HepG2 (cell line): ENCODE measurements around the gene SLC35B2. TPM values are rescaled to one million over a fixed set of nuclear protein-coding genes. Genes with fewer than 3 reads are reported as not detected.

Experiments
- BORCS8-MEF2B ChIP-seq: sonication (generic); formaldehyde crosslinking; IDR thresholded peaks from 2 replicates; pipeline ENCODE4 v1.8.0; 2022; ENCODE audit warnings: mild to moderate bottlenecking, missing genetic modification reagents
- EP300 ChIP-seq, 3 experiments: sonication (generic) in 1 of 3; formaldehyde crosslinking in 1 of 3; IDR thresholded peaks; 2 replicates each; pipeline versions ENCODE4 v1.5.1 to v1.6.1; 2011 to 2020; ENCODE audit warnings: low read depth in 2 of 3, low read length in 2 of 3, borderline replicate concordance in 1 of 3, improper control_type of control experiment in 1 of 3, mild to moderate bottlenecking in 1 of 3, missing genetic modification reagents in 1 of 3, moderate library complexity in 1 of 3
- LCORL ChIP-seq, 2 experiments: fragments of 450-650 bp in 1 of 2; sonication (generic) in 1 of 2; formaldehyde crosslinking in 1 of 2; IDR thresholded peaks; 2 replicates each; pipeline versions ENCODE4 v1.5.0 to v1.6.1; 2017 to 2020; ENCODE audit warnings: antibody characterized with exemption in 1 of 2, missing genetic modification reagents in 1 of 2
- REPIN1 ChIP-seq: sonication (generic); formaldehyde crosslinking; IDR thresholded peaks from 2 replicates; pipeline ENCODE4 v1.8.0; 2022; ENCODE audit warnings: missing genetic modification reagents, low read depth, mild to moderate bottlenecking, borderline replicate concordance
- YEATS4 ChIP-seq: sonication (generic); formaldehyde crosslinking; IDR thresholded peaks from 2 replicates; pipeline ENCODE4 v1.4.0; 2020; ENCODE audit warnings: missing genetic modification reagents, borderline replicate concordance
- ZNF224 ChIP-seq: sonication (generic); formaldehyde crosslinking; IDR thresholded peaks from 2 replicates; pipeline ENCODE4 v1.5.0; 2020; ENCODE audit warnings: mild to moderate bottlenecking, missing genetic modification reagents
- ZNF296 ChIP-seq: sonication (generic); formaldehyde crosslinking; conservative IDR thresholded peaks from 2 replicates; pipeline ENCODE4 v1.5.0; 2020; ENCODE audit warnings: mild to moderate bottlenecking, missing genetic modification reagents
- ZNF333 ChIP-seq: sonication (generic); formaldehyde crosslinking; IDR thresholded peaks from 2 replicates; pipeline ENCODE4 v1.4.0; 2020; ENCODE audit warnings: mild to moderate bottlenecking, missing genetic modification reagents, borderline replicate concordance
- polyA plus RNA-seq, 8 experiments: library from polyadenylated mRNA; depleted of rRNA in 3 of 8; stranded (reverse) in 7 of 8; unstranded in 1 of 8; fragments of >200 nt; fragmentation: Illumina TruSeq in 4 of 8; extraction: Trizol in 4 of 8; gene quantifications; 2 replicates each; pipeline versions ENCODE4 v1.2.1 to v1.2.3, GENCODE V29; 2011 to 2016; ENCODE audit warnings: low read depth in 4 of 8, missing spikeins in 1 of 8, mixed read lengths in 1 of 8; ENCODE audit not compliant: insufficient read depth in 1 of 8
- total RNA-seq, 5 experiments: library from RNA; depleted of rRNA; stranded (reverse); fragments of >200 nt; fragmentation: Illumina TruSeq; extraction: Trizol; gene quantifications; 2 replicates each; pipeline ENCODE4 v1.2.3, GENCODE V29; 2016; ENCODE audit warnings: low read depth in 1 of 5
- TF ChIP-seq, protein P1 (sequence below): sonication (generic); formaldehyde crosslinking; IDR thresholded peaks from 2 replicates; pipeline ENCODE4 v1.4.0; 2020; ENCODE audit warnings: missing genetic modification reagents, borderline replicate concordance
- TF ChIP-seq, protein P2 (sequence below): sonication (generic); formaldehyde crosslinking; IDR thresholded peaks from 2 replicates; pipeline ENCODE4 v1.8.0; 2022; ENCODE audit warnings: missing genetic modification reagents, mild to moderate bottlenecking, moderate library complexity, borderline replicate concordance
- TF ChIP-seq, protein P3 (sequence below): sonication (generic); formaldehyde crosslinking; IDR thresholded peaks from 2 replicates; pipeline ENCODE4 v1.5.1; 2020; ENCODE audit warnings: mild to moderate bottlenecking, missing genetic modification reagents, borderline replicate concordance
- TF ChIP-seq, protein P4 (sequence below): sonication (generic); formaldehyde crosslinking; IDR thresholded peaks from 2 replicates; pipeline ENCODE4 v1.5.0; 2020; ENCODE audit warnings: missing genetic modification reagents
- TF ChIP-seq, protein P5 (sequence below): sonication (generic); formaldehyde crosslinking; conservative IDR thresholded peaks from 2 replicates; pipeline ENCODE4 v1.4.0; 2020; ENCODE audit warnings: missing genetic modification reagents
- TF ChIP-seq, protein P6 (sequence below): sonication (generic); formaldehyde crosslinking; IDR thresholded peaks from 2 replicates; pipeline ENCODE4 v1.4.0; 2020; ENCODE audit warnings: low read depth, mild to moderate bottlenecking, missing genetic modification reagents

Gene SLC35B2
- total and polyA plus RNA-seq, 2 of the 13 experiments (the other 11 are each of a cell fraction or from before 2014, with no cell fraction given): 61.1 to 148 TPM

DNA sequence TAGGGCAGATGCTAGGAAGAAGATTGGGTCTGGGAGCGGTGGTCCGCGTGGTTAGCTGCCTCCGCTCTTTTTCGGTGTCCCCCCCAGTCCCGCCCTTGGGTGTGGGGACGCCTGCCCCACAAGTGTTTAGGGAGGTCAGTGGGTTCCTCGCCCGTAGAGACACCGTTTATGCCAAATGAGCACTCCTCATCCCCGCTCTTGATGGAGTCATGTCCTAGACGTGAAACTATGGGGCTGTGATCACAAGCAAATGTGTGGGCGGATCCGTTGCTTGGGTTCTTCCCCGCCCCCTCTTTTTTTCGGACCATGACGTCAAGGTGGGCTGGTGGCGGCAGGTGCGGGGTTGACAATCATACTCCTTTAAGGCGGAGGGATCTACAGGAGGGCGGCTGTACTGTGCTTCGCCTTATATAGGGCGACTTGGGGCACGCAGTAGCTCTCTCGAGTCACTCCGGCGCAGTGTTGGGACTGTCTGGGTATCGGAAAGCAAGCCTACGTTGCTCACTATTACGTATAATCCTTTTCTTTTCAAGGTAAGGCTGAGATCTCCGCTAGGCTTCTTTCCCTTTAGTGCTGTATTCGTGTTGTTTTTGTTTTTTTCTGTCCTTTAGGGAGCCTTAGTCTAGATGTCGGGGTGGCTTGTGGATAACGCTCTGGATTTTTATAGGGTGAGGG is 10.5 kb downstream of the SLC35B2 start, which contains the start of gene HSP90AB1 (continued):
- TF ChIP-seq, protein P1, sequence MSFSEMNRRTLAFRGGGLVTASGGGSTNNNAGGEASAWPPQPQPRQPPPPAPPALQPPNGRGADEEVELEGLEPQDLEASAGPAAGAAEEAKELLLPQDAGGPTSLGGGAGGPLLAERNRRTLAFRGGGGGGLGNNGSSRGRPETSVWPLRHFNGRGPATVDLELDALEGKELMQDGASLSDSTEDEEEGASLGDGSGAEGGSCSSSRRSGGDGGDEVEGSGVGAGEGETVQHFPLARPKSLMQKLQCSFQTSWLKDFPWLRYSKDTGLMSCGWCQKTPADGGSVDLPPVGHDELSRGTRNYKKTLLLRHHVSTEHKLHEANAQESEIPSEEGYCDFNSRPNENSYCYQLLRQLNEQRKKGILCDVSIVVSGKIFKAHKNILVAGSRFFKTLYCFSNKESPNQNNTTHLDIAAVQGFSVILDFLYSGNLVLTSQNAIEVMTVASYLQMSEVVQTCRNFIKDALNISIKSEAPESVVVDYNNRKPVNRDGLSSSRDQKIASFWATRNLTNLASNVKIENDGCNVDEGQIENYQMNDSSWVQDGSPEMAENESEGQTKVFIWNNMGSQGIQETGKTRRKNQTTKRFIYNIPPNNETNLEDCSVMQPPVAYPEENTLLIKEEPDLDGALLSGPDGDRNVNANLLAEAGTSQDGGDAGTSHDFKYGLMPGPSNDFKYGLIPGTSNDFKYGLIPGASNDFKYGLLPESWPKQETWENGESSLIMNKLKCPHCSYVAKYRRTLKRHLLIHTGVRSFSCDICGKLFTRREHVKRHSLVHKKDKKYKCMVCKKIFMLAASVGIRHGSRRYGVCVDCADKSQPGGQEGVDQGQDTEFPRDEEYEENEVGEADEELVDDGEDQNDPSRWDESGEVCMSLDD (CRISPR knock-in tag): peak; percentile 94
- TF ChIP-seq ZNF333 (no peak), LCORL (IDR thresholded peaks at IDR 0.05) (no peak), LCORL (CRISPR knock-in tag; IDR thresholded peaks at IDR 0.05) (no peak; the same call in 1 of the 2 replicates), ZNF296 (CRISPR knock-in tag) (peak; percentile 18; the same call in 1 of the 2 replicates), YEATS4 (CRISPR knock-in tag) (peak; percentile 83; the same call in 1 of the 2 replicates), ZNF224 (CRISPR knock-in tag) (no peak; the same call in 1 of the 2 replicates), EP300 (IDR thresholded peaks at IDR 0.05; ENCODE audit: low read depth in 2 of 2, low read length in 2 of 2) (peak; percentile 37 to 65; a peak in 3 of 4 replicates), EP300 (CRISPR knock-in tag; IDR thresholded peaks at IDR 0.05; ENCODE audit: borderline replicate concordance) (no peak; the same call in 1 of the 2 replicates), REPIN1 (peak; percentile 80), BORCS8-MEF2B (no peak; the same call in 1 of the 2 replicates)
- TF ChIP-seq, protein P2, sequence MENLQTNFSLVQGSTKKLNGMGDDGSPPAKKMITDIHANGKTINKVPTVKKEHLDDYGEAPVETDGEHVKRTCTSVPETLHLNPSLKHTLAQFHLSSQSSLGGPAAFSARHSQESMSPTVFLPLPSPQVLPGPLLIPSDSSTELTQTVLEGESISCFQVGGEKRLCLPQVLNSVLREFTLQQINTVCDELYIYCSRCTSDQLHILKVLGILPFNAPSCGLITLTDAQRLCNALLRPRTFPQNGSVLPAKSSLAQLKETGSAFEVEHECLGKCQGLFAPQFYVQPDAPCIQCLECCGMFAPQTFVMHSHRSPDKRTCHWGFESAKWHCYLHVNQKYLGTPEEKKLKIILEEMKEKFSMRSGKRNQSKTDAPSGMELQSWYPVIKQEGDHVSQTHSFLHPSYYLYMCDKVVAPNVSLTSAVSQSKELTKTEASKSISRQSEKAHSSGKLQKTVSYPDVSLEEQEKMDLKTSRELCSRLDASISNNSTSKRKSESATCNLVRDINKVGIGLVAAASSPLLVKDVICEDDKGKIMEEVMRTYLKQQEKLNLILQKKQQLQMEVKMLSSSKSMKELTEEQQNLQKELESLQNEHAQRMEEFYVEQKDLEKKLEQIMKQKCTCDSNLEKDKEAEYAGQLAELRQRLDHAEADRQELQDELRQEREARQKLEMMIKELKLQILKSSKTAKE (CRISPR knock-in tag): no peak
- TF ChIP-seq, protein P3, sequence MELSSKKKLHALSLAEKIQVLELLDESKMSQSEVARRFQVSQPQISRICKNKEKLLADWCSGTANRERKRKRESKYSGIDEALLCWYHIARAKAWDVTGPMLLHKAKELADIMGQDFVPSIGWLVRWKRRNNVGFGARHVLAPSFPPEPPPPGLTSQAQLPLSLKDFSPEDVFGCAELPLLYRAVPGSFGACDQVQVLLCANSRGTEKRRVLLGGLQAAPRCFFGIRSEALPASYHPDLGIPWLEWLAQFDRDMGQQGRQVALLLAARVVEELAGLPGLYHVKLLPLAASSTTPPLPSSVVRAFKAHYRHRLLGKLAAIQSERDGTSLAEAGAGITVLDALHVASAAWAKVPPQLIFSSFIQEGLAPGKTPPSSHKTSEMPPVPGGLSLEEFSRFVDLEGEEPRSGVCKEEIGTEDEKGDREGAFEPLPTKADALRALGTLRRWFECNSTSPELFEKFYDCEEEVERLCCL (CRISPR knock-in tag): no peak; the same call in 1 of the 2 replicates
- TF ChIP-seq, protein P4, sequence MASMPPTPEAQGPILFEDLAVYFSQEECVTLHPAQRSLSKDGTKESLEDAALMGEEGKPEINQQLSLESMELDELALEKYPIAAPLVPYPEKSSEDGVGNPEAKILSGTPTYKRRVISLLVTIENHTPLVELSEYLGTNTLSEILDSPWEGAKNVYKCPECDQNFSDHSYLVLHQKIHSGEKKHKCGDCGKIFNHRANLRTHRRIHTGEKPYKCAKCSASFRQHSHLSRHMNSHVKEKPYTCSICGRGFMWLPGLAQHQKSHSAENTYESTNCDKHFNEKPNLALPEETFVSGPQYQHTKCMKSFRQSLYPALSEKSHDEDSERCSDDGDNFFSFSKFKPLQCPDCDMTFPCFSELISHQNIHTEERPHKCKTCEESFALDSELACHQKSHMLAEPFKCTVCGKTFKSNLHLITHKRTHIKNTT (CRISPR knock-in tag): 0 out of 2 replicates have a peak, but pooled peaks have one; percentile 63
- TF ChIP-seq, protein P5, sequence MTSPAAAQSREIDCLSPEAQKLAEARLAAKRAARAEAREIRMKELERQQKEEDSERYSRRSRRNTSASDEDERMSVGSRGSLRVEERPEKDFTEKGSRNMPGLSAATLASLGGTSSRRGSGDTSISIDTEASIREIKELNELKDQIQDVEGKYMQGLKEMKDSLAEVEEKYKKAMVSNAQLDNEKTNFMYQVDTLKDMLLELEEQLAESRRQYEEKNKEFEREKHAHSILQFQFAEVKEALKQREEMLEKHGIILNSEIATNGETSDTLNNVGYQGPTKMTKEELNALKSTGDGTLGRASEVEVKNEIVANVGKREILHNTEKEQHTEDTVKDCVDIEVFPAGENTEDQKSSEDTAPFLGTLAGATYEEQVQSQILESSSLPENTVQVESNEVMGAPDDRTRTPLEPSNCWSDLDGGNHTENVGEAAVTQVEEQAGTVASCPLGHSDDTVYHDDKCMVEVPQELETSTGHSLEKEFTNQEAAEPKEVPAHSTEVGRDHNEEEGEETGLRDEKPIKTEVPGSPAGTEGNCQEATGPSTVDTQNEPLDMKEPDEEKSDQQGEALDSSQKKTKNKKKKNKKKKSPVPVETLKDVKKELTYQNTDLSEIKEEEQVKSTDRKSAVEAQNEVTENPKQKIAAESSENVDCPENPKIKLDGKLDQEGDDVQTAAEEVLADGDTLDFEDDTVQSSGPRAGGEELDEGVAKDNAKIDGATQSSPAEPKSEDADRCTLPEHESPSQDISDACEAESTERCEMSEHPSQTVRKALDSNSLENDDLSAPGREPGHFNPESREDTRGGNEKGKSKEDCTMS: no peak; the same call in 1 of the 2 replicates
- TF ChIP-seq, protein P6, sequence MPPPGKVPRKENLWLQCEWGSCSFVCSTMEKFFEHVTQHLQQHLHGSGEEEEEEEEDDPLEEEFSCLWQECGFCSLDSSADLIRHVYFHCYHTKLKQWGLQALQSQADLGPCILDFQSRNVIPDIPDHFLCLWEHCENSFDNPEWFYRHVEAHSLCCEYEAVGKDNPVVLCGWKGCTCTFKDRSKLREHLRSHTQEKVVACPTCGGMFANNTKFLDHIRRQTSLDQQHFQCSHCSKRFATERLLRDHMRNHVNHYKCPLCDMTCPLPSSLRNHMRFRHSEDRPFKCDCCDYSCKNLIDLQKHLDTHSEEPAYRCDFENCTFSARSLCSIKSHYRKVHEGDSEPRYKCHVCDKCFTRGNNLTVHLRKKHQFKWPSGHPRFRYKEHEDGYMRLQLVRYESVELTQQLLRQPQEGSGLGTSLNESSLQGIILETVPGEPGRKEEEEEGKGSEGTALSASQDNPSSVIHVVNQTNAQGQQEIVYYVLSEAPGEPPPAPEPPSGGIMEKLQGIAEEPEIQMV (CRISPR knock-in tag): peak; percentile 40; the same call in 1 of the 2 replicates
